OCI-LY3 (cell line): ENCODE data around the gene USP3.

Experiments used
- EZH2phosphoT487 ChIP-seq: fragments of 200-600 bp; shearing (Covaris generic); IDR thresholded peaks from 2 replicates; pipeline ENCODE4 v1.6.1; 2018; ENCODE audit warnings: antibody characterized with exemption, mixed run types, low read depth
- TF ChIP-seq, protein P1 (sequence below): fragments of 200-600, 300-600 bp; sonication (generic); IDR thresholded peaks from 2 replicates; pipeline ENCODE4 v1.5.1; 2014; ENCODE audit warnings: antibody characterized with exemption, low read length, low read depth

DNA sequence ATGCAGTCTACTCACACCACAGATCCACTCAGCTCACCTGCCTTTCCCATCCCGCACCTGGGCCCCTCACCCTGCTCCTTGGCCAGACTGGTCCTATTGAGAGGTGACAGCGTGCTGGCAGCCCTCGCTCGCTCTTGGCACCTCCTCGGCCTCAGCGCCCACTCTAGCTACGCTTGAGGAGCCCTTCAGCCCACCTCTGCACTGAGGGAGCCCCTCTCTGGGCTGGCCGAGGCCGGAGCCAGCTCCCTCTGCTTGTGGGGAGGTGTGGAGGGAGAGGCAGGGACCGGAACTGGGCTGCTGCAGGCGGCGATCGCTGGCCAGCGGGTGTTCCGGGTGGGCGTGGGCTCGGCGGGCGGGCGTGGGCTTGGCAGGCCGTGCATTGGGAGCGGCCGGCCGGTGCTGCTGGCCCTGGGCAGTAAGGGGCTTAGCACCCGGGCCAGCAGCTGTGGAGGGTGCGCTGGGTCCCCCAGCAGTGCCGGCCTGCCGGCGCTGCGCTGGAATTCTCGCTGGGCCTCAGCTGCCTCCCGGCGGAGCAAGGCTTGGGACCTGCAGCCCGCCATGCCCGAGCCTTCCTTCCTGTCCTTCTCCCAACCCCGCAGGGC is 45.5 kb upstream of the USP3 start:
- TF ChIP-seq, protein P1, sequence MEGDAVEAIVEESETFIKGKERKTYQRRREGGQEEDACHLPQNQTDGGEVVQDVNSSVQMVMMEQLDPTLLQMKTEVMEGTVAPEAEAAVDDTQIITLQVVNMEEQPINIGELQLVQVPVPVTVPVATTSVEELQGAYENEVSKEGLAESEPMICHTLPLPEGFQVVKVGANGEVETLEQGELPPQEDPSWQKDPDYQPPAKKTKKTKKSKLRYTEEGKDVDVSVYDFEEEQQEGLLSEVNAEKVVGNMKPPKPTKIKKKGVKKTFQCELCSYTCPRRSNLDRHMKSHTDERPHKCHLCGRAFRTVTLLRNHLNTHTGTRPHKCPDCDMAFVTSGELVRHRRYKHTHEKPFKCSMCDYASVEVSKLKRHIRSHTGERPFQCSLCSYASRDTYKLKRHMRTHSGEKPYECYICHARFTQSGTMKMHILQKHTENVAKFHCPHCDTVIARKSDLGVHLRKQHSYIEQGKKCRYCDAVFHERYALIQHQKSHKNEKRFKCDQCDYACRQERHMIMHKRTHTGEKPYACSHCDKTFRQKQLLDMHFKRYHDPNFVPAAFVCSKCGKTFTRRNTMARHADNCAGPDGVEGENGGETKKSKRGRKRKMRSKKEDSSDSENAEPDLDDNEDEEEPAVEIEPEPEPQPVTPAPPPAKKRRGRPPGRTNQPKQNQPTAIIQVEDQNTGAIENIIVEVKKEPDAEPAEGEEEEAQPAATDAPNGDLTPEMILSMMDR = no peak
- TF ChIP-seq EZH2phosphoT487 = no peak
